Endothelial cell (in vitro differentiated cells): ENCODE measurements around the gene UNC5CL. TPM values are rescaled to one million over a fixed set of nuclear protein-coding genes. Genes with fewer than 3 reads are reported as not detected.

Experiments used
- DNase-seq: peaks from one replicate; pipeline ENCODE4 v3.0.0; 2021; ENCODE audit warnings: low spot score
- H3K27ac Mint-ChIP-seq: one replicate; pipeline ENCODE4 v1.8.0; 2021; ENCODE audit warnings: mixed read lengths, inconsistent platforms; ENCODE audit not compliant: unreplicated experiment
- H3K27me3 Mint-ChIP-seq: one replicate; pipeline ENCODE4 v1.8.0; 2021; ENCODE audit warnings: mild to moderate bottlenecking, moderate library complexity, mixed read lengths, inconsistent platforms; ENCODE audit not compliant: unreplicated experiment
- H3K36me3 Mint-ChIP-seq: one replicate; pipeline ENCODE4 v1.8.0; 2021; ENCODE audit warnings: mild to moderate bottlenecking, low read depth, mixed read lengths, inconsistent platforms; ENCODE audit not compliant: unreplicated experiment
- H3K4me1 Mint-ChIP-seq: one replicate; pipeline ENCODE4 v1.8.0; 2021; ENCODE audit warnings: mild to moderate bottlenecking, mixed read lengths, inconsistent platforms; ENCODE audit not compliant: unreplicated experiment
- H3K4me3 Mint-ChIP-seq: one replicate; pipeline ENCODE4 v1.8.0; 2021; ENCODE audit warnings: mild to moderate bottlenecking, mixed read lengths, inconsistent platforms; ENCODE audit not compliant: unreplicated experiment
- H3K9me3 Mint-ChIP-seq: one replicate; pipeline ENCODE4 v1.8.0; 2021; ENCODE audit warnings: mixed read lengths, inconsistent platforms; ENCODE audit not compliant: unreplicated experiment
- total RNA-seq: library from RNA; stranded (reverse); fragmentation: NEBNext Ultra II Directional; extraction: Animal tissue kit (Norgen Biotek cat#: 25700); gene quantifications from one replicate; pipeline ENCODE4 v1.2.1, GENCODE V29; 2021; ENCODE audit not compliant: unreplicated experiment
- TF ChIP-seq, protein P1 (sequence below): fragments of 200-600 bp; sonication (generic); IDR thresholded peaks from one replicate; pipeline ENCODE4 v1.5.0; 2021; ENCODE audit warnings: antibody characterized with exemption; ENCODE audit not compliant: unreplicated experiment

UNC5CL gene
- total RNA-seq, 1 donor from 2014 or later, result 0.59 TPM

DNA sequence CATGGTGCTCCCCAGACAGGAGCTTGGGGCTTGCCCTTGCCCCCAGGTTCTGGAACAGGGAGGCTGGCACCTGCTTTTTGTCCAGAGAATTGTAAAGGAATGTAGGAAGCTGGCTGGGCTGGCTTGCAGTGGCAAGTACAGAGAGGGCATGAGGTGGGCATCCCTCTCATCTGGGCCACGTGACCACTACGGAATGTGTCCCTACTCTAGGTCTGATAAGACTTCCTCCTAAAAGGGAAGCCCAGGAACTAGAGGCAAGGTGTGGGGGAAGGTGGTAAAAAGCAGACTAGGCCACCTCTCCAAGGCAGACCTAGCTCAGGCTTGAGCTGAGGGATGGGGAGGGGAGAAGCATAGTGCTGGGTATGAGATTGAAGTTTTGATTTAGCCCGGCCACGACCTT, 38.8 kb downstream of the UNC5CL start:
- TF ChIP-seq, protein P1, sequence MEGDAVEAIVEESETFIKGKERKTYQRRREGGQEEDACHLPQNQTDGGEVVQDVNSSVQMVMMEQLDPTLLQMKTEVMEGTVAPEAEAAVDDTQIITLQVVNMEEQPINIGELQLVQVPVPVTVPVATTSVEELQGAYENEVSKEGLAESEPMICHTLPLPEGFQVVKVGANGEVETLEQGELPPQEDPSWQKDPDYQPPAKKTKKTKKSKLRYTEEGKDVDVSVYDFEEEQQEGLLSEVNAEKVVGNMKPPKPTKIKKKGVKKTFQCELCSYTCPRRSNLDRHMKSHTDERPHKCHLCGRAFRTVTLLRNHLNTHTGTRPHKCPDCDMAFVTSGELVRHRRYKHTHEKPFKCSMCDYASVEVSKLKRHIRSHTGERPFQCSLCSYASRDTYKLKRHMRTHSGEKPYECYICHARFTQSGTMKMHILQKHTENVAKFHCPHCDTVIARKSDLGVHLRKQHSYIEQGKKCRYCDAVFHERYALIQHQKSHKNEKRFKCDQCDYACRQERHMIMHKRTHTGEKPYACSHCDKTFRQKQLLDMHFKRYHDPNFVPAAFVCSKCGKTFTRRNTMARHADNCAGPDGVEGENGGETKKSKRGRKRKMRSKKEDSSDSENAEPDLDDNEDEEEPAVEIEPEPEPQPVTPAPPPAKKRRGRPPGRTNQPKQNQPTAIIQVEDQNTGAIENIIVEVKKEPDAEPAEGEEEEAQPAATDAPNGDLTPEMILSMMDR, result no peak
- H3K36me3 Mint-ChIP-seq, result no peaks in the 10 kb centered on the region
- no peak overlapping the region for H3K4me3 Mint-ChIP-seq
- no peak for DNase-seq
- no peak overlapping the region for H3K27ac Mint-ChIP-seq
- no peaks in the 10 kb centered on the region for H3K9me3 Mint-ChIP-seq
- H3K27me3 Mint-ChIP-seq, result peaks cover 4% of the 10 kb centered on the region
- H3K4me1 Mint-ChIP-seq, result peaks cover 36% of the 10 kb centered on the region

DNA sequence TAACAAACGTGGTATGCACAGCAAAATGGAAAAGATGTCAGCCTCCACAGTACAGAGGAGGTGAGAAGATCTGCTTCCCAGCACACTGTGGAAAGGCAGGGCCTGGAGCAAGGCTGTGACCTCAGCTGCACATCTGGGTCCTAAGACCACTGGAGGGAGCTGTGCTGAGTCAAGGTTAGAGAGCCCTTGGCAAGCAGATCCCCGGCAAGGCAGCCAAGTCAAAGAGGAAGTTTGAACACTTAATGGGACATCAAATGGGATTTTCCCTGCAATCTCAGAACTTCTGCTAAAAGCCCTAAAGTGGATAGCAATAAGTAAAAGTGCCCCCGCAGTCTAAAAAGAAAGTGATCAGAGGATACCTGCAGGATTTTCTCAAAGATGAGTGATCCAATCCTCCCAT, 39.5 kb downstream of the UNC5CL start:
- TF ChIP-seq, protein P1, result no peak
- Mint-ChIP-seq H3K4me3 (no peak overlapping the region), H3K27me3 (peaks cover 4% of the 10 kb centered on the region), H3K9me3 (no peaks in the 10 kb centered on the region), H3K36me3 (no peaks in the 10 kb centered on the region), H3K4me1 (peaks cover 40% of the 10 kb centered on the region), H3K27ac (peak overlapping the region; percentile 78)
- DNase-seq, result peak; percentile 66

DNA sequence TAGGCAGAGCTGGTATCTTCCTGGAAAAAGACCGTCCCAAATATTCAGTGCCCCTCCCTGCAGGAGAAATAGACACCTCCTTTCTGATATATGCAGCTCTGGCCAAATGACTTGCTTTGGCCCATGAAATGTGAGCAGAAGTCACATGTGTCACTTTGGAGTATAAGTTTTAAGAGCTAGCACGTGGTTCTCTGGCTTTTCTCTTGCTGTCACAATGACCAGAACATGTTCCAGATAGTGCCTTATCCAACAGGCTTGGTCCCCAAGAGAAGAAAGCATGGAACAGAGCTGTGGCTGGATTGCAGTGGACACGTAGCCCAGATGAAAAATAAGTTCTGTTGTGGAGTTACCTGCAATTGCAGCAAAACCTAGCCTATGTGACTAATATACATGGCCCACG, 40.4 kb downstream of the UNC5CL start:
- Mint-ChIP-seq H3K36me3 (no peaks in the 10 kb centered on the region), H3K4me3 (no peak overlapping the region), H3K4me1 (peaks cover 45% of the 10 kb centered on the region), H3K9me3 (no peaks in the 10 kb centered on the region), H3K27ac (peak overlapping the region; percentile 48), H3K27me3 (peaks cover 4% of the 10 kb centered on the region)
- no peak for DNase-seq
- TF ChIP-seq, protein P1, result no peak

DNA sequence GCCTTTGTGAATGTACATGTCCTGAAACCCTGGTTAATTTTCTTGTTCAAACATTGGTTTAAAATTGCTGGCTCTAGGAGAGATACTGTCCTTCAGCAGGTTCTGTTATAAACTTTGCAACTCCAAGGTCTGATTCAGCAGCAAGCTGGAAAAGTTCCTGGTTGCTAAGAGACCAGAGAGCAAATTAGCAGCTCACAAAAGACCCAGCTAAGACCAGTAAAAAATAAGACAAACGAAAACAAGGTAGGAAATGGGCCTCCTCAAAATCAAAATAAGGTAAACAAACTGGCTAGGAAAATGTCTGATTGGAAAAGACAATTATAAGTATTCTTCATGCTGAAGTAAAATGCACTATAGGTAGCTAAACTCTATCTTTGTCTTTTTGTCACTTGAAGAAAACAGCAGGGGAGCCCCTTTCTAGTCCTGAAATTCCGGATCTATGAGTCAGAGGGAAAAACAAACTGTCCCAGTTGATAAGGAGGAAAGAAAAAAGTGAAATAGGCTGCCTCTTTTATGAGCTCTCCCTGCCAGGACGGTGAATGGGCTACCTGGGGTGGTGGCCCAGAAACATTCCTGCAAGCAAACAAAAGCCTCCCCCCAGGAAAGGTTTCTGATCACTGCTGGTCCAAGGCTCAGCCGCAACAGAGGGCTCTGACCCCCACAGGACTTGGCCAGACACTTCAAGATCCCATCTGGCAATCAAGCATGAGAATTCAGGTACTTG, 41.6 kb downstream of the UNC5CL start:
- Mint-ChIP-seq H3K9me3 (no peaks in the 10 kb centered on the region), H3K4me3 (peak overlapping the region; percentile 63), H3K36me3 (peaks cover 4% of the 10 kb centered on the region), H3K27me3 (peaks cover 7% of the 10 kb centered on the region), H3K4me1 (peaks cover 45% of the 10 kb centered on the region), H3K27ac (peak overlapping the region; percentile 100)
- DNase-seq, result peak; percentile 28
- TF ChIP-seq, protein P1, result no peak

DNA sequence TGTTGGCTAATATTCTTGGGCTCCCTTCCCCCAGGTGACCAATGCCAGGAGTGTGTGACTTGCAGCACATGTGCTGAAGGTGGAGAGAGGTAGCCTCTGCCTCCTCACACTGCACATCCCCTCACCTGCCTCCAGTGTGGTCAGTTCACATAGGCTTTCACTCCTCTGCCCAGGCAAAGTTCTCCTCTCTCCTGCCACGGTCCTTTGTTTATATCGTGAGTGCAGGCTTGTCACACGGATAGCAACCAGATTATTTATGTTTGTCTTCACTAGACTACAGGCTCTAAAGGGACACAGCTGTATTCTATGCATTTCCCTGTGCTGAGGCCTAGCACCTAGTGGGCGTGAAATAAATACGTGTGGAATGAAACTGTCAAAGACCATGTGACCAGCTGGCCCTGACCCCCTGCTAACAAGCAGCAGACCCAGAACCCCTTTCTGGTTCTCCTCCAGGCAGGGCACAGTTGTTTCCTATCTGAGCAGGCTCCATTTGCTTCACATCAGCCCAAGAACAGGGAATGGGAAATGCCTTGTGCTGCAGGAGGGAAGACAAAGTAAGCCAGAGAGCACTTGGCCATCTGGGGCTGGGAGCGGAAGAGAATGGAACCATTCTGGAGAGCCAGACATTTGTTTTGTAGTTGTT, 42.3 kb downstream of the UNC5CL start:
- H3K27me3 Mint-ChIP-seq, result peaks cover 9% of the 10 kb centered on the region
- TF ChIP-seq, protein P1, result no peak
- H3K9me3 Mint-ChIP-seq, result no peaks in the 10 kb centered on the region
- H3K4me1 Mint-ChIP-seq, result peaks cover 45% of the 10 kb centered on the region
- peaks cover 4% of the 10 kb centered on the region for H3K36me3 Mint-ChIP-seq
- peak; percentile 47 for DNase-seq
- peak overlapping the region; percentile 100 for H3K27ac Mint-ChIP-seq
- peak overlapping the region; percentile 56 for H3K4me3 Mint-ChIP-seq
